GM21515 (cell line): ENCODE data around the gene AHRR.

Experiments
- ATAC-seq: cut with Tn5 transposase; IDR thresholded peaks from one replicate; pipeline ENCODE4 v1.9.1; 2021; ENCODE audit not compliant: unreplicated experiment

Gene AHRR

DNA sequence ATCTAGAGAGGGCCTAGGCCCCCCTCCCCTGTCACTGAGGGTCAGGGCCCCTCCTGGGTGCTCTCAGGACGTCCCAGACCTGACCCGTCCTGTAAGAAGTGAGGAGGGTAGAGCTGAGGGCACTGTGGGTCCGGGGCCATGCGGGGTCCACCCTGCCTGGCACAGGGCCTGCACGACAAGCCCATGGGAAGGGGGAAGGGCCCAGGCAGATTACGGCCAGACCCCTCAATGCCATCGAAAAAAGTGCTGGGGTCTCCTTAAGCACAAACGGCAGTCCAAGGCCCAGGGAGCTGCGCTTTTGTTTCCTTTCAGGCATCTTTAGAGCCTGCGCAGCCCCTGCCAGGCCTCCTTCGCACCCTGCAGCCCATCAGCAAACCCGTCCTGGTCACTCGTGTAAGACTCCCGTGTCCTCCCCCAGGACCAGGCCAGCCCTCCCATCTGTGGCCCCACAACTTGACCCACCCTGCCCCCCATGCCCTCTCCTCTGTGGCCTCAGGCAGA lies 117.0 kb downstream of the AHRR start:
- no peak for ATAC-seq

DNA sequence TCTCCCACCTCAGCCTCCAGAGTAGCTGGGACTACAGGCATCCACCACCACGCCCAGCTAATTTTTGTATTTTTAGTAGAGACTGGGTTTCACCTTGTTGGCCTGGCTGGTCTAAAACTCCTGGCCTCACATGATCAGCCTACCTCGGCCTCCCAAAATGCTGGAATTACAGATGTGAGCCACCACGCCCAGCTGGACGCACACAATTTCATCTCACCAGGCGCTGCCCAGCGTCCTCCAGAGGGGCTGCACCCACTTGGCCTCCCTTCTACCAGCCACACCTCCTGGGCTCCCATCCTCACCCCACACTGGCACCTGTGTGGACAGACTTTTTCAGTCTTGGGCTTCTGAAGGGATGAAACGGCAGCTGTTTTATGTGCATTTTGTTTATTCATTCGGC lies 117.7 kb downstream of the AHRR start:
- ATAC-seq = no peak

DNA sequence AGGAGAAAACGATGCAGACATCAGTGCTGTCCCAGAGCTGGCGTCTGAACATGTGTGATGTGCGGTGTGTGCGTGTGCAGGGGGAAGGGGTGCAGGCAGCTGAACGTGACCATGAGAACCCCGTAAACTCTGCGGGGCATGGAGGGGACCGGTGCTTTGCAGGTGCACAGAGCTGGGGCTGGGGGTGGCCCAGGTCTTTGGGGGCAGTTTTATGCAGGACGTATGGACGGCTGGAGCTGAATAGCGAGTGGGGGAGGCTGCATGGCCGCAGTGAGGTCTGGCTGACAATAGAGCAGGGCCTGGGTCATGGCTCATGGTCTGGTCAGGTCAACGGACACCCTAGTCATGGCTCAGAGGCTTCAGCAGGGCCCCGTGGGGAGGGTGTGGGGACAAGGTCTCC lies 118.1 kb downstream of the AHRR start:
- no peak for ATAC-seq

- no peak for ATAC-seq
Observed at GRCh38 chr5:440401-441201, 119.1 kb downstream of the AHRR start.

- ATAC-seq = no peak
Observed at GRCh38 chr5:441996-442334, 120.5 kb downstream of the AHRR start.

DNA sequence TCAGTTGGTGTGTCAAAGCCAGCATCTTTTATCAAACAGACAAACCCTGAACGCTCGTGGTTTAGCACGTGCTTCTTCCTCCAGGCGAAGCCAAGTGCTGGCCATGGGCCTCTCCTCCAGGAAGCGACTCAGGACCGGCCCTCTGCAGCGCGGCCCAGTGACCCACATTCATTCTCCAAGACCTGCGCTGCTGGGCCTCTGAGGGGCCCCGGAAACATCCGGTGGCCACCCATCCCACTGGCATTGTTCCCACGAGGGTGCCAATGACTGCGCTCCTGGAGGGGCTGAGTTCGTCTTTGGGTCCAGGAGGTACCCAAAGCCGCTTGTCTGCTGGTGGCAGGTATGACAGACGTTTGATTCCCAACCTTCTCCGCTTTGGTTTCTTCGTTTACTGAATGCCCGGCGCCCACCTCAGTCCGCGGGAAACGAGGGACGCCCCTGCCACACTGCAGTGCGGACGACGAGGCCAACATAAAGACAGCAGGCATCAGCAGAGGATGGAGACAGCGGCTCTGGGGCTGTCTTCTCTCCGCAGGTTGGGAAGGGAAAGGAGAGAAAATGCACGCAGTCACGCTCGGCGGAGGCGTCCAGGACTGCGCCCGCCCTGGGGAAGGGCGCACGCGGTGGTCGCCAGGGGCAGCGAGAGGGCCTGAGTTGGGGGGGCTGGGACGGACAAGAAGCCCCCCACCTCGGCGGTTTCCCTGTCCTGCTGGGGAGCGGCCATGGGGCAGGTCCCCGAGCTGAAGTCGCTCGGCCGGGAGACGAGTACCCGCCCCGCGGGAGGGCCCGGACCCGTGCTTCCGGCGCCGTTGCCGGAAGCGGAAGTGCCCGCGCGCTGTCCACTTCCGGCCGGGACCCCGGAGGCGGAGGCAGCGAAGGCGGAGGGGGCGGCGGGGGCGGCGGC lies 121.1 kb downstream of the AHRR start, which contains the start of gene EXOC3:
Gene EXOC3 (plus strand): TSS at position 842 of the 904 bp plus-strand sequence. CDS start 3,030 bp downstream, outside the sequence.
- peak; percentile 77 for ATAC-seq

GRCh38 chr5:443239-444151 lies 122.0 kb downstream of the AHRR start:
- ATAC-seq = no peak

DNA sequence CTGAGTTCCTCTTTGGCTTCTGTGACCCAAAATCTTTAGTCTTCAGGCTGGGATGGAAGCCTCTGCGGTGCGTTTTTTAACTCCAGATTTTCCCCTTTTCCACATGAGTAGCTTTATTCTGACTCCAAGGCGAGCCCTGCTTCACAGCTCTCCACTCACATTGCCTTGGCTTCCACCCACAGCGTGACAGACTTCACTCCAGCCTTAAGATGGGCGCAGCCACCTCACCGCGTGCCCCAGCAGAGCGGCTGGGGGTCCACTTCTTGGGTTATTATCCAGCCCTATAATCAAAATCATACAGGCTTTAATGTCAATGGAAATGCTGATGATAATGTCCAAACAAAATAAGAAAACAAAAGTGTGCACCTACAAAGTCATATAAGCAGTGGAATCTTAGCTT lies 122.7 kb downstream of the AHRR start:
- ATAC-seq = no peak

DNA sequence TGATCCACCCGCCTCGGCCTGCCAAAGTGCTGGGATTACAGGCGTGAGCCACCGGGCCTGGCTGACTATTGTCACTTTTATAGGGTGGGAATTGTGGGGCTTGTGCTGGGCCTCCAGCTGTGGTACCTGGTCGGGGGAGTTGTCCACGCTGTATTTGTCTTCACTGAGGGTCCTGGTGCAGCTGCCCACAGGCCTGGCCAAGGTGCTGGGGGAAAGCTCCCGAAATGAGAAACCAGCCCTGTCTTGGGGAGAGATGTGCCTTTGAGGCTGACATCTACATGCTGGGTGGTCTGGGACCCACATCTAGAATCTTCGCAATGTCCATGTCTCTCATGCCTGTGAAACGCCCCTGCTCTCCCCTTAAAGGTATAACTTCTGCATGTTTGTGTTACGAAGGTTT lies 124.1 kb downstream of the AHRR start:
- no peak for ATAC-seq

- no peak for ATAC-seq
Observed at GRCh38 chr5:446066-446882, 124.8 kb downstream of the AHRR start.

- no peak for ATAC-seq
Observed at GRCh38 chr5:446883-447263, 125.4 kb downstream of the AHRR start.

DNA sequence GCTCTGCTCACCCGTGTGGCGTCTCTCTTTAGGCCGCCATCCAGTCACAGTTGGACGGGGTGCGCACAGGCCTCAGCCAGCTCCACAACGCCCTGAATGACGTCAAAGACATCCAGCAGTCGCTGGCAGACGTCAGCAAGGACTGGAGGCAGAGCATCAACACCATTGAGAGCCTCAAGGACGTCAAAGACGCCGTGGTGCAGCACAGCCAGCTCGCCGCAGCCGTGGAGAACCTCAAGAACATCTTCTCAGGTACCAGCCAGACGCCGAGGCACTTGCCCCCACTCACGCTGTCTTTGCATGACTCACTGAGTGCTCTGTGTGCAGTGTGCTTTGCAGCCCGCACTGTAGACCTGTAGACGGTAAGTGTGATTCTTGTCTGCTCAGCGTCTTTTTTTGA lies 126.0 kb downstream of the AHRR start:
- no peak for ATAC-seq

GRCh38 chr5:448061-448765 lies 126.7 kb downstream of the AHRR start:
- ATAC-seq = no peak

GRCh38 chr5:448766-449090 lies 127.2 kb downstream of the AHRR start:
- no peak for ATAC-seq

GRCh38 chr5:449151-449550 lies 127.6 kb downstream of the AHRR start:
- ATAC-seq = no peak

DNA sequence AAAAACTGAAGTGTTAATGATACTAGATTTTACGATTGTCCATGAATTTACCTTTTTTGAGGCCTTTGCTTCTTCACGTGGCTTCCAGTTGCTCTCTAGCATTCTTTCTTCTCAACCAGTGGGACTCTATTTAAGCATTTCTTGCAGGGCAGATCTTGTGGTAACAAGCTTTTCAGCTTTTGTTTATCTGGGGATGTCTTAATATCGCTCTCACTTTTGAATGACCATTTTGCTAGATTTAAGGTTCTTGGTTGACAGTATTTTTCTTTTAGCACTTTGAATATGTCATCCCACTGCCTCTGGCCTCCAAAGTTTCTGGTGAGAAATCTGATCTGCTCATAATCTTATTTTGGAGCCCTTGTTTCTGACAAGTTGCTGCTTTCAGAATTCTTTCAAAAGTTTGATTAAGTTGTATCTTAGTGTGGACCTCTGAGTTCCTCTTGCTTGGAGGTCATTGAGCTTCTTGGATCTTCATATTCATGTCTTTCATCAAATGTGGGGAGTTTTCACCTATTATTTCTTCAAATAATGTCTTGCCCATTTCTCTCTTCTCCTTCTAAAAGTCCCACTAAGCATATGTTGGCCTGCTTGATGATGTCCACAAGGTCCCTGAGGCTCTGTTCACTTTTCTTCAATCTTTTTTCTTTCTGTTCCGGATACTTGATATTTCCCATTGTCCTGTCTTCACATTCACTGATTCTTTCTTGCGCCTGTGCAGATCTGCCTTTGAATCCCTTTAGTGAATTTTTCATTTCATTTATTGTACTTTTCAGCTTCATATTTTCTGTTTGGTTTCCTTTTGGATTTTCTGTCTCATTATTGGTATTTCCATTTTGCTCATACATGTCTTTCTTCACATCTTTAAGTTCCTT lies 130.3 kb downstream of the AHRR start:
- no peak for ATAC-seq

DNA sequence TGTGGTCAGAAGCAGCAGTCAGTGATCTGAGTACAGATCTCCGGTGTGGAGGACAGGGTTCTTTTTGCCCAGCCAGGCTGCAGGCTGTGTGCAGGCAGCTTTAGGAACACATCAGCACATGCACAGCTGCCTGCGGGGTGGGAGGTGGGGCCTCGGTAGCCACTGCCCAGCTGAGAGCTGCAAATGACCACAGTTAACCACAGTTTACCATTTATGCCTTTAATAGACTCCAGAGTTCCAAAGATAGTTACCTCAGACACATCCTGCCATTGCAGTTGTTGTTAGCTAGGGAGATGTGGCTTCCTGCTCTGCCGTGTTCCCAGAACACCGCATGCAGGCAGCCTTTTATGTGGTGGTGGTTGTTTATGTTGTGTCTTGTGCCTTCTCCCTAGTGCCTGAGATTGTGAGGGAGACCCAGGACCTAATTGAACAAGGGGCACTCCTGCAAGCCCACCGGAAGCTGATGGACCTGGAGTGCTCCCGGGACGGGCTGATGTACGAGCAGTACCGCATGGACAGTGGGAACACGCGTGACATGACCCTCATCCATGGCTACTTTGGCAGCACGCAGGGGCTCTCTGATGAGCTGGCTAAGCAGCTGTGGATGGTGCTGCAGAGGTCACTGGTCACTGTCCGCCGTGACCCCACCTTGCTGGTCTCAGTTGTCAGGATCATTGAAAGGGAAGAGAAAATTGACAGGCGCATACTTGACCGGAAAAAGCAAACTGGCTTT lies 131.6 kb downstream of the AHRR start:
- no peak for ATAC-seq
